A673 (cell line): ENCODE results near the gene CTRL. TPM values are rescaled to one million over a fixed set of nuclear protein-coding genes. Genes with fewer than 3 reads are reported as not detected.

Source experiments
- BruUV-seq: library from RNA; stranded (reverse); fragments of 400-500 nt; replicated peaks from 2 replicates; lab custom pipeline; 2021; lab: Mats Ljungman, UMichigan
- CTCF ChIA-PET: fragments of 300-600 bp; sonication (Branson Sonifier 250); formaldehyde crosslinking; loops from one replicate; lab custom pipeline; 2022; ENCODE audit warnings: antibody characterized with exemption; lab: Charles Lee
- POLR2A ChIA-PET: fragments of 300-600 bp; sonication (Branson Sonifier 250); formaldehyde crosslinking; loops from one replicate; lab custom pipeline; 2022; ENCODE audit warnings: antibody characterized with exemption; ENCODE audit not compliant: low non-redundant PET; lab: Charles Lee
- DNase-seq: peaks from one replicate; pipeline ENCODE4 v3.0.0-alpha.2; 2015; ENCODE audit warnings: low spot score
- H3K27ac ChIP-seq: fragments of 200-600 bp; sonication (generic); 2 replicates; pipeline ENCODE4 v1.5.1; 2016; ENCODE audit warnings: mixed run types, low read depth, mild to moderate bottlenecking, mixed read lengths, antibody characterized with exemption, low read length; ENCODE audit not compliant: poor library complexity, severe bottlenecking
- H3K27me3 ChIP-seq: fragments of 200-600 bp; sonication (generic); replicated peaks from 2 replicates; pipeline ENCODE4 v1.6.1; 2017; ENCODE audit warnings: mixed run types, low read depth, mild to moderate bottlenecking, mixed read lengths, antibody characterized with exemption, low read length; ENCODE audit not compliant: insufficient read depth, poor library complexity
- H3K36me3 ChIP-seq: fragments of 200-600 bp; sonication (generic); 2 replicates; pipeline ENCODE4 v1.6.1; 2016; ENCODE audit warnings: mixed run types, mild to moderate bottlenecking, mixed read lengths, antibody characterized with exemption, low read length; ENCODE audit not compliant: insufficient read depth, poor library complexity, severe bottlenecking
- H3K4me1 ChIP-seq: fragments of 200-600 bp; sonication (generic); 2 replicates; pipeline ENCODE4 v1.6.1; 2017; ENCODE audit warnings: mixed run types, mild to moderate bottlenecking, mixed read lengths, antibody characterized with exemption, low read length; ENCODE audit not compliant: insufficient read depth, poor library complexity, severe bottlenecking
- H3K4me3 ChIP-seq: fragments of 200-600 bp; sonication (generic); 2 replicates; pipeline ENCODE4 v1.5.1; 2016; ENCODE audit warnings: low read depth, mixed run types, mild to moderate bottlenecking, mixed read lengths, low read length; ENCODE audit not compliant: poor library complexity, severe bottlenecking
- H3K9me3 ChIP-seq: fragments of 200-600 bp; sonication (generic); 2 replicates; pipeline ENCODE4 v1.6.1; 2016; ENCODE audit warnings: mixed run types, low read depth, mild to moderate bottlenecking, mixed read lengths, antibody characterized with exemption, low read length; ENCODE audit not compliant: poor library complexity, severe bottlenecking
- EZH2 ChIP-seq: fragments of 200-600 bp; sonication (generic); IDR thresholded peaks from 2 replicates; pipeline ENCODE4 v1.6.1; 2017; ENCODE audit warnings: borderline replicate concordance, low read depth, mild to moderate bottlenecking, mixed read lengths, antibody characterized with exemption, low read length; ENCODE audit not compliant: poor library complexity, severe bottlenecking
- intact Hi-C: fragments of 100-400 bp; cut with micrococcal nuclease; formaldehyde crosslinking; loops from one replicate; pipeline ENCODE4 v1.10.0; 2022; ENCODE audit not compliant: unreplicated experiment
- total RNA-seq: library from RNA; stranded (reverse); gene quantifications from 2 replicates; pipeline ENCODE4 v1.2.3, GENCODE V29; 2021
- TF ChIP-seq, protein P1 (sequence below): fragments of 300-800, 200-600 bp; sonication (generic); conservative IDR thresholded peaks from 2 replicates; pipeline ENCODE4 v1.5.1; 2017; ENCODE audit warnings: low read depth, mild to moderate bottlenecking, antibody characterized with exemption, low read length, moderate library complexity, mixed read lengths

CTRL gene
- total RNA-seq, 1 experiment from 2014 or later: 2.9 TPM

- intact Hi-C loops: no loop called here
These were observed 16.4 kb upstream of the CTRL start for GRCh38 chr16:67948015-67948414.

DNA sequence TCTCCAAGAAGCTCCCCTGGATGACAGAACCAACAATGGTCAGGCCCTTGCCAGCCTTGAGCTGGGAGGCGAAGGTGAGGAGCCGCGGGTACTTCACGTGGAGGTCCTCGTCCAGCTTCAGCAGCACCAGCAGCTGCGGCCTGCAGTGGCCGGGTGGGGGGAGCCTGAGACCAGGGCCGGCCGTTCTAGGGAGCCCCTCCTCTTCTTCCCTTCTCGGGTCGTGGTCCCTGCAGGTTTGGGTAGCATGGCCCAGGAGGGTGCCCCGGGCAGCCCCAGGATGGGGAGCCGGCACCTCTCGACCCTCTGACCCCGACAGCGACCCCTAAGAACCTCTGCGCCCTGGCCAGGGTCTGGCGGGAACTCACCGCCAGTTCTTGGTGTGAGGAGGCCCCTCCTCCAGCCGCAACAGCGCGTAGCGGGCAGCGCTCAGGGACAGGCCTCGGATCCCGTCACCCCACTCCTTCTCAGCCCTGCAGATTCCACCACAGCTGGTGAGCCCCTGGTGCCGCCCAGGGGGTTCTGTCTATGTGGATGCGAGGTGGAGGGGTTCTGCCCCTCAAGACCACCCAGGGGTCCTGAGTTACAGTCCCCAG, 15.4 kb upstream of the CTRL start:
- no peaks in the 10 kb centered on the region for H3K9me3 ChIP-seq
- no peaks in the 10 kb centered on the region for H3K4me1 ChIP-seq
- ChIA-PET CTCF (no interaction called here), POLR2A (interaction anchor here (0.7 kb wide), 2 partner anchors 8 to 12 kb away, joined by 3 to 5 read pairs; no protein-coding TSS in a partner anchor)
- TF ChIP-seq EZH2: no peak
- TF ChIP-seq, protein P1, sequence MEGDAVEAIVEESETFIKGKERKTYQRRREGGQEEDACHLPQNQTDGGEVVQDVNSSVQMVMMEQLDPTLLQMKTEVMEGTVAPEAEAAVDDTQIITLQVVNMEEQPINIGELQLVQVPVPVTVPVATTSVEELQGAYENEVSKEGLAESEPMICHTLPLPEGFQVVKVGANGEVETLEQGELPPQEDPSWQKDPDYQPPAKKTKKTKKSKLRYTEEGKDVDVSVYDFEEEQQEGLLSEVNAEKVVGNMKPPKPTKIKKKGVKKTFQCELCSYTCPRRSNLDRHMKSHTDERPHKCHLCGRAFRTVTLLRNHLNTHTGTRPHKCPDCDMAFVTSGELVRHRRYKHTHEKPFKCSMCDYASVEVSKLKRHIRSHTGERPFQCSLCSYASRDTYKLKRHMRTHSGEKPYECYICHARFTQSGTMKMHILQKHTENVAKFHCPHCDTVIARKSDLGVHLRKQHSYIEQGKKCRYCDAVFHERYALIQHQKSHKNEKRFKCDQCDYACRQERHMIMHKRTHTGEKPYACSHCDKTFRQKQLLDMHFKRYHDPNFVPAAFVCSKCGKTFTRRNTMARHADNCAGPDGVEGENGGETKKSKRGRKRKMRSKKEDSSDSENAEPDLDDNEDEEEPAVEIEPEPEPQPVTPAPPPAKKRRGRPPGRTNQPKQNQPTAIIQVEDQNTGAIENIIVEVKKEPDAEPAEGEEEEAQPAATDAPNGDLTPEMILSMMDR: no peak
- H3K27ac ChIP-seq: no peak overlapping the region
- no peak overlapping the region for H3K4me3 ChIP-seq
- intact Hi-C loops: no loop called here
- BruUV-seq: no TSS peak
- DNase-seq: no peak
- no peaks in the 10 kb centered on the region for H3K27me3 ChIP-seq
- peaks cover 47% of the 10 kb centered on the region for H3K36me3 ChIP-seq

More at GRCh38 chr16:67948015-67948414, 16.4 kb upstream of the CTRL start:
- Histone ChIP-seq H3K4me3 (no peak overlapping the region), H3K9me3 (no peaks in the 10 kb centered on the region), H3K27ac (no peak overlapping the region), H3K36me3 (peaks cover 43% of the 10 kb centered on the region), H3K27me3 (no peaks in the 10 kb centered on the region), H3K4me1 (no peaks in the 10 kb centered on the region)
- CTCF ChIA-PET: no interaction called here
- POLR2A ChIA-PET: no interaction called here
- TF ChIP-seq, protein P1: no peak
- TF ChIP-seq EZH2: no peak
- no peak for DNase-seq
- no TSS peak for BruUV-seq

GRCh38 chr16:67946128-67946569, 14.5 kb upstream of the CTRL start:
- ChIA-PET CTCF (no interaction called here), POLR2A (interaction anchor here (0.7 kb wide), 2 partner anchors 9 to 13 kb away, joined by 3 to 5 read pairs; no protein-coding TSS in a partner anchor)
- Histone ChIP-seq H3K9me3 (no peaks in the 10 kb centered on the region), H3K27me3 (no peaks in the 10 kb centered on the region), H3K36me3 (peaks cover 42% of the 10 kb centered on the region), H3K4me1 (no peaks in the 10 kb centered on the region), H3K27ac (no peak overlapping the region), H3K4me3 (no peak overlapping the region)
- no peak for DNase-seq
- intact Hi-C loops: no loop called here
- TF ChIP-seq EZH2: no peak
- TF ChIP-seq, protein P1: no peak
- BruUV-seq: no TSS peak
